SK-N-SH (cell line): ENCODE results near the gene HHIPL1. TPM values are rescaled to one million over a fixed set of nuclear protein-coding genes. Genes with fewer than 3 reads are reported as not detected.

Experiments
- CTCF ChIA-PET: fragments of 300-600, 350-600 bp; formaldehyde crosslinking; extraction: SDS; loops from one replicate; lab custom pipeline; 2021; lab: Yijun Ruan, JAX
- POLR2A ChIA-PET: fragments of 350-600 bp; sonication (Branson Sonifier 250); formaldehyde crosslinking; extraction: SDS; loops from one replicate; lab custom pipeline; 2020; ENCODE audit warnings: antibody characterized with exemption, inconsistent platforms; lab: Yijun Ruan, JAX
- DNase-seq: peaks from one replicate; pipeline ENCODE4 v3.0.0; 2012
- H2AFZ ChIP-seq: fragments of 200-600 bp; sonication (generic); 2 replicates; pipeline ENCODE4 v1.8.1; 2016; ENCODE audit warnings: antibody characterized with exemption, mild to moderate bottlenecking, low read depth
- H3F3A ChIP-seq: fragments of 200-600 bp; sonication (generic); replicated peaks from 2 replicates; pipeline ENCODE3; 2016; ENCODE audit warnings: antibody characterized with exemption, mild to moderate bottlenecking; ENCODE audit not compliant: insufficient read depth
- H3K27ac ChIP-seq, 2 experiments: fragments of 200-500 bp in 1 of 2; fragments of 200-600 bp in 1 of 2; sonication (Bioruptor generic) in 1 of 2; sonication (generic), shearing (Covaris generic) in 1 of 2; 2 replicates each; pipeline versions ENCODE4 v1.5.1 to v1.6.1; 2014 to 2016; ENCODE audit warnings: low read depth in 2 of 2, inconsistent platforms in 1 of 2, low read length in 1 of 2, mild to moderate bottlenecking in 1 of 2, mixed read lengths in 1 of 2
- H3K27me3 ChIP-seq: fragments of 200-600 bp; sonication (generic), shearing (Covaris generic); 2 replicates; pipeline ENCODE4 v1.6.1; 2016; ENCODE audit warnings: mixed run types; ENCODE audit not compliant: insufficient read depth
- H3K36me3 ChIP-seq, 2 experiments: fragments of 200-500 bp in 1 of 2; fragments of 200-600 bp in 1 of 2; sonication (Bioruptor generic) in 1 of 2; sonication (generic) in 1 of 2; replicated peaks in 1 of 2; 2 replicates each; pipeline versions ENCODE3 to v1.5.1; 2014 to 2016; ENCODE audit warnings: low read length in 1 of 2, mild to moderate bottlenecking in 1 of 2; ENCODE audit not compliant: insufficient read depth in 2 of 2, control insufficient read depth in 1 of 2
- H3K4me1 ChIP-seq, 2 experiments: fragments of 200-500 bp in 1 of 2; fragments of 200-600 bp in 1 of 2; sonication (Bioruptor generic) in 1 of 2; sonication (generic), shearing (Covaris generic) in 1 of 2; 2 replicates each; pipeline versions ENCODE4 v1.5.1 to v1.6.1; 2014 to 2016; ENCODE audit warnings: low read depth in 1 of 2, low read length in 1 of 2, mixed run types in 1 of 2; ENCODE audit not compliant: insufficient read depth in 2 of 2, control insufficient read depth in 1 of 2
- H3K4me2 ChIP-seq: fragments of 200-600 bp; sonication (generic), shearing (Covaris generic); 2 replicates; pipeline ENCODE4 v1.6.1; 2017; ENCODE audit warnings: mixed run types
- H3K4me3 ChIP-seq, 2 experiments: fragments of 200-500 bp in 1 of 2; fragments of 200-600 bp in 1 of 2; sonication (Bioruptor generic) in 1 of 2; sonication (generic), shearing (Covaris generic) in 1 of 2; 2 replicates each; pipeline versions ENCODE4 v1.5.1 to v1.8.1; 2014 to 2016; ENCODE audit warnings: low read depth in 2 of 2, inconsistent platforms in 1 of 2, low read length in 1 of 2, mild to moderate bottlenecking in 1 of 2, mixed read lengths in 1 of 2, moderate library complexity in 1 of 2
- H3K79me2 ChIP-seq: fragments of 200-600 bp; sonication (generic); 2 replicates; pipeline ENCODE4 v1.8.1; 2017; ENCODE audit warnings: mild to moderate bottlenecking; ENCODE audit not compliant: insufficient read depth
- H3K9ac ChIP-seq: fragments of 200-600 bp; sonication (generic); 2 replicates; pipeline ENCODE4 v1.6.1; 2017; ENCODE audit warnings: mixed run types
- H3K9me2 ChIP-seq: fragments of 200-600 bp; sonication (generic); 2 replicates; pipeline ENCODE4 v1.6.1; 2017; ENCODE audit warnings: mixed run types
- H3K9me3 ChIP-seq: fragments of 200-600 bp; sonication (generic); 2 replicates; pipeline ENCODE4 v1.6.1; 2017; ENCODE audit warnings: mixed run types, mild to moderate bottlenecking, moderate library complexity
- H4K20me1 ChIP-seq: fragments of 200-600 bp; sonication (generic); 2 replicates; pipeline ENCODE4 v1.6.1; 2017; ENCODE audit warnings: mild to moderate bottlenecking, mixed run types; ENCODE audit not compliant: insufficient read depth
- CTCF ChIP-seq: fragments of 200-600 bp; sonication (generic); IDR thresholded peaks from 2 replicates; pipeline ENCODE4 v1.6.1; 2017; ENCODE audit warnings: antibody characterized with exemption, mild to moderate bottlenecking, moderate library complexity
- FOXJ3 ChIP-seq: sonication (generic); formaldehyde crosslinking; IDR thresholded peaks from 2 replicates; pipeline ENCODE4 v1.5.1; 2020; ENCODE audit warnings: mild to moderate bottlenecking, missing genetic modification reagents
- FOXM1 ChIP-seq: IDR thresholded peaks from 2 replicates; pipeline ENCODE4 v1.4.0; 2012; ENCODE audit warnings: low read depth, mild to moderate bottlenecking
- MAX ChIP-seq: IDR thresholded peaks from 2 replicates; pipeline ENCODE4 v1.4.0; 2012; ENCODE audit warnings: low read depth
- PBX3 ChIP-seq: IDR thresholded peaks from 2 replicates; pipeline ENCODE4; 2012
- REST ChIP-seq: IDR thresholded peaks from 2 replicates; pipeline ENCODE4 v1.6.1; 2012; ENCODE audit warnings: mild to moderate bottlenecking, low read depth, low read length, moderate library complexity
- SMC3 ChIP-seq: IDR thresholded peaks from 2 replicates; pipeline ENCODE4 v1.6.1; 2012; ENCODE audit warnings: low read depth, low read length, improper control_type of control experiment
- USF1 ChIP-seq: IDR thresholded peaks from 2 replicates; pipeline ENCODE4 v1.4.0; 2012; ENCODE audit warnings: low read depth, borderline replicate concordance
- WGBS: methylation state at CpG from one replicate; pipeline ENCODE4 v1.1.6; 2017; ENCODE audit warnings: low lambda C conversion rate; 5-methylcytosine and 5-hydroxymethylcytosine counted together
- polyA plus RNA-seq, 3 experiments: library from polyadenylated mRNA; depleted of rRNA; stranded (reverse); fragments of >200 nt; gene quantifications; 2 replicates each; pipeline ENCODE4 v1.2.3, GENCODE V29; 2012

Gene HHIPL1
- polyA plus RNA-seq, 1 of the 3 experiments (the other 2 are of a cell fraction) = 0.02 TPM

GRCh38 chr14:99601361-99601831 is 43.5 kb upstream of the HHIPL1 start:
- WGBS = 84% methylated on average over 7 of the region's 8 CpGs
- CTCF ChIA-PET = interaction anchor here (0.9 to 4.9 kb wide), 7 partner anchors 11 to 84 kb away, joined by 3 to 37 read pairs (median 7); no protein-coding TSS in a partner anchor
- Histone ChIP-seq H3K79me2 (peaks cover 71% of the 10 kb centered on the region), H3K9ac (peak overlapping the region; percentile 3; the same call in 1 of the 2 replicates), H3K4me1 (peaks cover 22 to 80% of the 10 kb centered on the region in 2 experiments), H3F3A (no peaks in the 10 kb centered on the region), H3K9me3 (no peaks in the 10 kb centered on the region), H3K4me3 (peak overlapping the region; percentile 35 to 66), H3K36me3 (no peaks in the 10 kb centered on the region), H3K9me2 (no peaks in the 10 kb centered on the region), H3K27me3 (no peaks in the 10 kb centered on the region), H2AFZ (no peak overlapping the region), H4K20me1 (peaks cover 55% of the 10 kb centered on the region), H3K4me2 (peak overlapping the region; percentile 89), H3K27ac (peak overlapping the region in 1 of 2 experiments; percentile 5; a peak in 1 of 4 replicates)
- POLR2A ChIA-PET = interaction anchor here (0.9 kb wide), 1 partner anchor 38 kb away, joined by 3 read pairs; no protein-coding TSS in a partner anchor
- DNase-seq = no peak
- TF ChIP-seq CTCF = no peak
- TF ChIP-seq REST = no peak
- TF ChIP-seq PBX3 = no peak
- TF ChIP-seq SMC3 = no peak
- no peak for TF ChIP-seq USF1
- TF ChIP-seq FOXM1 = no peak
- no peak for TF ChIP-seq FOXJ3 (CRISPR knock-in tag)
- TF ChIP-seq MAX = no peak
